Hematopoietic multipotent progenitor cell treated with erythropoietin and hydrocortisone succinate and interleukin-3 and kit ligand, for 6 days (in vitro differentiated cells): ENCODE results near the gene AGFG2.
"Not testable (repeated sequence)": the region's sequence is repeated elsewhere in the genome, so short reads cannot be mapped to it uniquely, and the experiment has no call there.

Experiments used
- DNase-seq: peaks from one replicate; pipeline ENCODE4 v3.0.0-alpha.2; 2015

AGFG2 gene

DNA sequence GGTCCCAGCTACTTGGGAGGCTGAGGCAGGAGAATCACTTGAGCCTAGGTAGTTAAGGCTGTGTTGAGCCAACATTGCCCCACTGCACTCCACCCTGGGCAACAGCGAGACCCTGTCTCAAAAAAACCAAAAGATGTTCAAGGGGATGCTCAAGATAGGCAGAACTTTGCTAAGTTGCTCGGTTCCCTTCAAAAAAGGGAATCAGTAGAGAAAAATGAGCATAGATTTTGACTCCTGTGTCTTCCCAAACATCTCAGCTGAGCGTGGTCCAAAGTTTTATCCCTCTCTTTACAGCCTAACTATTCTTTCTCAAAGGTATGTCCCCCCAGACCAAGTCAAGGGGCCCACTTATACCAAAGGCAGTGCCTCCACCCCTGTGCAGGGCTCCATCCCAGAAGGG is 14.0 kb downstream of the AGFG2 start:
- DNase-seq, result no peak

DNA sequence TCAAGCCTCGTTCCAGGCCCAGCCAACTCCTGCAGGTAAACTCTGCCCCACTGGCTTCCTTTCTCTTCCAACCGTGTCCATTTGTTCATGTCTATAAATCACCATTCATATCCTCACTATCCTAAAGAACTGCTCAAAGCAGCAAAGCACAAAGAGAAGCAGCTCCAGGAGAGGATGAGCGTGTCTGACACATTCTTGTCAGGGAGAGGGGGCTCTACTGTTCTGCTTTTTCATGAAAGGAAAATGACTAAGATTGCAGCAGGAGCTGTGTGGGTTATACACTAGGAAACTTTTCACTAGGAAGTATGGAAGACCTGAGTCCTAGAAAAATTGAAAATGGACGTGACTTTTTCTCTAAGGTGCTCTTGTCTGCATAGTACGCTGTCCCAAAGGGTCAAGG is 16.7 kb downstream of the AGFG2 start:
- DNase-seq, result no peak

DNA sequence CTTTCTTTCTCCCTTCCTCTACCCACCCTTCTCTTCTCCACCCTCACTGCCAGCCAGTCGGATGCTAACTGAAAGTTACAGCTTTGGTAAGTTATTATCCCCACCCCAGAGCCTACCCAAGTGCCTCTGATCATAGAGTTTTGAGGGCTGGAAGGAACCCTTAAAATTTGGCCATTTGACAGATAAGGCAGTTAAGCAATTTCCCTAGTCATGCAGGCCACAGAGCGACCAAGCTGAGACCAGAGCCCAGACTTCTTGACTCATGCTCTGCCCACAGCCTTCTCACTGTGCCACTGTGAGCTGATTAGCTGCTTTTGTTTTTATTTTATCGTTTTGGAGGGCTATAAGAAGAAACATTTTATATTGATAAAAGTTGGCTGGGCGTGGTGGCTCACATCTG is 17.5 kb downstream of the AGFG2 start:
- peak; percentile 98 for DNase-seq

DNA sequence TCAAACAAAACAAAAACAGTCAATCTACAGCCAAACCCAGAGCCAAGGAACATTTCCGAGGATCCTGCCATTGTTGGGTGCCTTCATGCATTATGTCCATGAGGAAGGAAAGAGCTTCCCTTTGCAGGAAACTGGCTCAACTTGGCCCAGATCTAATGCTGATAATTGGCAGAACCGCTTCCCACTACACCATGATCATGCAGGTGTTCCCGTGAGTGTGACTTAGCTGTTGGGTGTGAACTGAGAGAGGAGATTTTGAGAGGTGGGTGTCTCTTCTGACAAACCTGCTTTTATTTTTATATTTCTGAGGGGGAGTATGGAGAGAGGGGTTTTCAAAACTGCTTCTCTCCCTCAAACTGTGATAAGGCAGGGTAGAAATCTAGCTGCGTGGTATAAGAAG is 20.1 kb downstream of the AGFG2 start:
- DNase-seq, result no peak

DNA sequence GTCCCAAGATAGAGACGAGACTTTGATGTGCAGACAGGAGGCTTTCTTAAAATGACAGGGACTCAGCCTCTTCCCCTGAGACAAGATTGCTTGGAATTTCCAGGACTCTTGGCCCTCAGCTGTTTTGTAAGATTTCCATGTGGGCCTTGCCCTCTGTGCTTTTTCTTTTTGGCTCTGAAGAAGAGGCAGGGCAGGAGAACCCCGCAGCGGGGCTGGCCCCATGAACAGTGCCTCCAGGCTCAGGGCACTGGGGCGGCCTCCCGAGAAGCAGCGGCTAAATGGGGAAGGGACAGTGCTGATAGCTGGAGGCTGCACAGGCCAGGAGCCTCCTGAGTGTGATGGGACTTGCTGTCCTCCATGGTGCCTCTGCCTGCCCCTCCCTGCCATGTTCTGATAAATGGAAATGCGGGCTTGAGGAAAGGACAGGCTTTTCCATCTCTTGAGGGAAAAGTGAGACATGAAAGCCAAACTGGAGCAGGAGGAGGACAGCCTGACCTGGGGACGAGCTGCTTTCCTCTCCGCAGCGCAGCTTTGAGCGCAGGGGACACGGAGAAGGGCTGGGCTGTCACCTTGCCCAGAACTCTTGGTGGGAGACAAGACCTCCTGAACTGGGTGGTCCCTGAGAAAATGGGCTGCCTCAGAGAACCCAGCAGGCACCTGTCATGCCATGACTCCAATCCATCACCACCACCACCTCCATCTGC is 22.6 kb downstream of the AGFG2 start:
- no peak for DNase-seq

DNA sequence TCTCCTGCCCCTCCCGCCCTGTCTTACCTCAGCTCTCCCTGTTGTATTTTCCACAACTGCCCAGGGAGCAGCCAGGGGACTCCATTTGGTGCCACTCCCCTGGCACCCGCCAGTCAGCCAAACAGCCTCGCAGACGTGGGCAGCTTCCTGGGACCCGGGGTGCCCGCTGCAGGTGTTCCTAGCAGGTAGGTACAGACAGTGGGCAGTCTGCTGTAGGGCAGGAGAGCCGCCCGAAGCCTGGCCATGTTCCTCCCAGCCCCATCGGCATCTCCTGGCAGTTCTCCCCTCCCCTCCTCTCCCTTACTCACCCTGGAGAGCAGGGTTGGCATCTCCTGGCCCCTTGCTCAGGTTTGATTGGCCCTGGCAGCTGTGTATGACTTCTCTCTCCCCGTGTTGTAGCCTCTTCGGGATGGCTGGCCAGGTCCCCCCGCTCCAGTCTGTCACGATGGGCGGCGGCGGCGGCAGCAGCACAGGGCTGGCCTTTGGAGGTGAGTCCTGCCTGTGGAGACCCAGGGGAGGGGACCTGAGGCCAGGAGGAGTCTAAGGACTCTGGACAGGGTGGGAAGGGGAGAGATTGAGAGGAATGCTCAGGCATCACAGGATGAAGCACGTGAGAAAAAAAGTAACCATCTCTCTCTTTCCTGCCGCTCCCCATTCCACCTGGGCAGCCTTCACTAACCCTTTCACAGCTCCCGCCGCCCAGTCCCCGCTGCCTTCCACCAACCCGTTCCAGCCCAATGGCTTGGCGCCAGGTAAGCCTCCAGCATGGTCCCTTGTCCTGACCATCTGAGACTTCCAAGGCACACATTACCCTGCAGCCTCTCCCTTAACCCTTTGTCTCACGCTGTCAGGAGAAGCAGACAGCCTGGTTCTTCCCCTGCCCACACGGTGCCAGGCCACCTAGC is 23.4 kb downstream of the AGFG2 start:
- DNase-seq, result no peak

DNA sequence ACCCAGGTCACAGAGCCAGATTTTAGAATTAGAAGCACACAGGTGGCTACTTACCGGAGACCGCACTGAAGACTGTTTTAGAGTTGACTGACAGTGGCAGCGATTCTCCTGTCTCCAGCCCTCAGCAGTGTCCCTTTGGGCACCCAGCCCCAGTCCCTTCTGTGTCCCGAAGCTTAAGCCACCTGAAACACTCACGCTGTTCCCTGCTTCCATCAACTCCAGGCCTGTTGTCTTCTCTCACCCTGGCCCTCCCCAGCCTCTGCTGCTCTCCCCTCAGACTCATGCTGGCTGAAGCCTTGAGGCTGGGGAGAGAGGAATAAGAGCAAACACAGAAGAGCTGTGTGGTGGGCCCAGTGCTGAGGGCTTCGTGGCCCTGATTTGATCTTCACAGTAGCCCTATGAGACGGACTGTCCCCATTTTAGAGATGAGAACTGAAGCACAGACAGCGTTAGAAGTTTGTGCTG is 24.1 kb downstream of the AGFG2 start:
- no peak for DNase-seq

DNA sequence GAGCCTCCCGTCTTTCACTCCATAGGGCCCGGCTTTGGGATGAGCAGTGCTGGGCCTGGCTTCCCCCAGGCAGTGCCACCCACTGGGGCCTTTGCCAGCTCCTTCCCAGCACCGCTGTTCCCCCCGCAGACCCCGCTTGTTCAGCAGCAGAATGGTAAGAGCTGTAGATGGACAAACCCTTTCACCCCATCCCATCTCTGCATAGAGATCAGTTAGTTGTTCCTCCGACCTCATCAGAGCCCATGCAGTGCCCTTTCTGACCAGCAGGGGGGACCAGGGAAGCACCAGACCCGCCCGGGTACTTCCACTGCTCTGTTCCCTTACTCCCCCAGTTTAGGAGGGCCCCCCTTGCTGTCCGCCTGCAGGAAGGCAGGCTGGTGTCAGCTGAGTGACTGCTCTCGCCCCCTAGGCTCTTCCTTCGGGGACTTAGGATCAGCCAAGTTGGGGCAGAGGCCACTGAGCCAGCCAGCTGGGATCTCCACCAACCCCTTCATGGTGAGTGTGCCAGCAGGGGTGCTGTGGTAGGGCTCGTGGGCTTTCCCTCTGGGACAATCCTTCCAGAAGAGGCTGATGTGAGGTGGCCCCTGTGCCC is 24.9 kb downstream of the AGFG2 start:
- DNase-seq, result peak; percentile 91

DNA sequence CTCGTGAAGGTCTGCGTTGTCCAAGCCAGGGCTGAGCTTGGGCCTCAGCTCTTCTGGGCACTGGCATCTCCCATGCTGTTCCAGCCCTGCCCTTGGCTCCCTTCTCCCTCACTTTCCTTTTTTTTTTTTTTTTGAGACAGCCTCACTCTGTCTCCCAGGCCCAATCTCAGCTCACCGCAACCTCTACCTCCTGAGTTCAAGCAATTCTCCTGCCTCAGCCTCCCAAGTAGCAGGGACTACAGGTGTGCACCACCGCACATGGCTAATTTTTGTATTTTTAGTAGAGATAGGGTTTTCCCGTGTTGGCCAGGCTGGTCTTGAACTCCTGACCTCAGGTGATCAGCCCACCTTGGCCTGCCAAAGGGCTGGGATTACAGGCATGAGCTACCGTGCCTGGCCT is 25.4 kb downstream of the AGFG2 start:
- DNase-seq, result not testable (repeated sequence)

DNA sequence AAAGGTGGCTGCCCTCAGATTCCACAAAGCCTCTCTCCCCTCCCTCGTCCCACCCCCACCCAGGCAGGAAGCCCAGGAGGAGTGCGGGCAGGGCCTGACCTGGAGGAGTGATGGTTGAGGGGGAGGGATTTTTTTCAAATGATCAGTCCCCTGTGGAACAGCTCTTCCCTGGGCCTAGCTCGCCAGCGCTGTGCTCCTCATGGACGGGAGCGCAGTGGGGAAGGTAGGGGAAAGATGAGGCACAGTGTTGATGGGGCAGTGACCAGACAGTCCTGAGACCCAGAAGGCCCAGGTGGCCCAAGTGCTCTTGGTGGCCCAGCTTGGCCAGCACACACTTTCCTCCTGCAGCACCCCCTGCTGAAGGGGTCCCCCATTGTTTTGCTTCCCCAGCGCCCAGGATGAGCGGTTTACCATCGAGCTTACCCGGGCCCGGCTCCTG is 26.1 kb downstream of the AGFG2 start:
- no peak for DNase-seq

DNA sequence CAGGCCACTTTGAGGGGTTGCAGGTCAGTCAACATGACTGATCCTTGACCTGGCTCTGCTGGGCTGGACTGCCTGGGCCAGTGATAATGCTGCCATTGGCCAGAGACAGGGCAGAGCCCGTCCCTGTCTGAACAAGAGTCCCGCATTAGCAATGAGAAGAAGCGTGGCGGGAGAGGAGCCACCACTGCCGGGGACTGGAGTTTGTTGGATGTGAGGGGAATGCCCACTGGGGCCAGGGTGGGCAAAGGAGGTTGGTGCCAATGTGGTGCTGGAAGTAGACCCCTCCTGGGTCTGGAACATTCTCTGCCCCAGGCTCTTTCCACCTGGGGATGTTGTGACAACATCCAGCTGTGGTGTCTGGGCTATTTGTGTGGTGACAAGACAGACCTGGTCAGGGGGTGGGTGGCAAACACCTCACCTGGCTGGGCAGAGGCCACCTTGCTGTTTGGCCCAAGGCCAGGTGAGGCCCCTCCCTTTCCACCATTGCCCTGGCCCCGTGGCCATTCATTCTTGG is 27.1 kb downstream of the AGFG2 start:
- no peak for DNase-seq

DNA sequence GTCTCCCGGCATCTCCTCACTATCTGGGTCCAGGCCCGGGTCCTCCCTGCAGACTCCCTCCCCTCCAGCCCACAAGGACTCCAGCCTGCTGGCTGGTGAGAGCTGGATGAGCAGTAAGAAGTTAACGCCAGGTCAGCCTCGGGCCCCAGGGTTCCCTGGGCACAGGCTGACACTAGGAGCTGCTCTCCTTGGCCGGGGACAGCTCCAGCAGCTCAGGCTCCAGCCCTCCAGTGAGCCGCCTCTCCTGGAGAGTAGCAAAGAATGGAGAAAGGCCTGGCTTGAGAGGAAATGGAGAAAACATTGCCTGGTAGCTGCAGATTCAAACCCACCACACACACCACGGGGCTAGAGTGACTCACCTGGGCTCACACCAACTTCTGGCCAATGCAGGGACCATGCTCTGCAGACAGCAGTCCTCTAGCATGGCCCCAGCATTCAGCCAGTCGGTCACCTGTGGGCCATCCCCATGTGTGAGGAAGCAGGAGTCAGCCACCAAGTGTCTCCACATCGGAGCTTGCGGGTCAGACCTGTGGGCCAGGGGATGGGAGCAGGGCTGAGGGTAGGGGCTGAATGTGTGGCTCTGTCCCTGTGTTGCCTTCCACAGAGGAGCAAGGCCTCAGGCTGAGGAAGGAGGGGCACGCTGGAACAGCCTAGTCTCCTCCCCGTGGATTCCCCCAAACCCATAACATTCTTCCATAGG is 28.2 kb downstream of the AGFG2 start:
- no peak for DNase-seq

DNA sequence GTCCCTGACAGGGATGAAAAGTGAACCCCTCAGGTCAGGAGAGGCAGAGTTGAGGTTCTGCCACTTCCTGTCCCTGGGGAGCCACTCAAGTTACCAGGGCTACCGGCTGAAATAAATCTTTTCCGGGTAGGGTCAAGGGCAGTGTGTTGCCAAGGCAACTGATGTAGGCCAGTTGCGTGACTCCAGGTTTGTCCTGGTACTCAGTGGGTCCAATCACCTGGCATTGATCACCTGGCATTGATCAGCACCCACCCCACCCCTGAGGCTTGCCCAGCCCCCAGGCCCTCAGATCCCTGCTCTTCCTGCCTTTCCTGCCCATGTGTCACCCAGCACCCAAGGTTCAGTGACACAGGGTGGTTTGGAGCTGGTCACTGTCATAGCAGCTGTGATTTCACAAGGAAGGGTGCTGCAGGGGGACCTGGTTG is 28.8 kb downstream of the AGFG2 start:
- no peak for DNase-seq

DNA sequence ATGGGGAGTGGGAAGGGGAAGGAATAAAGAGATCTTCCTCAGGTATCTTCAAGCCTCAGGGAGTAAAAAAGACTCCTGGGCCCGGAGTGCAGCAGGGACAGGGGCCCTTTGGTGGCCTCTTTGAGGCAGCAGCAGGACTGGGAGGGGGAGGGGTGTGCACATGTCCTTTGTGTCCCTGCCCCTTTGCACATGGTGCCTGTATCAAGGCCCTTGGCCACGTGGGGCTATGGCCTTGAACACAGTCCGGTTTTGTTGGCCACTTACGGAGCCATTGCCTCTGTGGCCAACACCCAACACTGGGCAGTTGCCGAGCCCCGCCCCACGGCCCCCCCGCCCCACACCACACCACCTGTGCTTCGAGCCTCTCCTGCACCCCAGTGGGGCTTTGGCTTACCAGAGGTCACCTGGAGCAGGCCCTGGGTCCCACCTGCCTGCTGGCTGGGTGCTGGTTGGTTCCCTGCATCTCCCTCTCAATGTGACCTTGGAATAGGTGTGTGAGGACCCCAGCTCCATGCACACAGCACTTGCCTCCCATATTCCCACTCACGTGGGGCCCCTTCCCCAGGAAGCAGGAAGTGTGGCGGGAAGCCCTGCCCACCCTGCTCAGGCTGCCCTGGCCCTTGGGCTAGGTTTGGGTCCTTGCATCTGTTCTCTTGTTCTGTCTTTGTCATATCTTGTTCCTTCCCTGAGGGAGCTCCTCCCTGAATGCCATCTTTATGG is 29.3 kb downstream of the AGFG2 start:
- DNase-seq, result peak; percentile 51

DNA sequence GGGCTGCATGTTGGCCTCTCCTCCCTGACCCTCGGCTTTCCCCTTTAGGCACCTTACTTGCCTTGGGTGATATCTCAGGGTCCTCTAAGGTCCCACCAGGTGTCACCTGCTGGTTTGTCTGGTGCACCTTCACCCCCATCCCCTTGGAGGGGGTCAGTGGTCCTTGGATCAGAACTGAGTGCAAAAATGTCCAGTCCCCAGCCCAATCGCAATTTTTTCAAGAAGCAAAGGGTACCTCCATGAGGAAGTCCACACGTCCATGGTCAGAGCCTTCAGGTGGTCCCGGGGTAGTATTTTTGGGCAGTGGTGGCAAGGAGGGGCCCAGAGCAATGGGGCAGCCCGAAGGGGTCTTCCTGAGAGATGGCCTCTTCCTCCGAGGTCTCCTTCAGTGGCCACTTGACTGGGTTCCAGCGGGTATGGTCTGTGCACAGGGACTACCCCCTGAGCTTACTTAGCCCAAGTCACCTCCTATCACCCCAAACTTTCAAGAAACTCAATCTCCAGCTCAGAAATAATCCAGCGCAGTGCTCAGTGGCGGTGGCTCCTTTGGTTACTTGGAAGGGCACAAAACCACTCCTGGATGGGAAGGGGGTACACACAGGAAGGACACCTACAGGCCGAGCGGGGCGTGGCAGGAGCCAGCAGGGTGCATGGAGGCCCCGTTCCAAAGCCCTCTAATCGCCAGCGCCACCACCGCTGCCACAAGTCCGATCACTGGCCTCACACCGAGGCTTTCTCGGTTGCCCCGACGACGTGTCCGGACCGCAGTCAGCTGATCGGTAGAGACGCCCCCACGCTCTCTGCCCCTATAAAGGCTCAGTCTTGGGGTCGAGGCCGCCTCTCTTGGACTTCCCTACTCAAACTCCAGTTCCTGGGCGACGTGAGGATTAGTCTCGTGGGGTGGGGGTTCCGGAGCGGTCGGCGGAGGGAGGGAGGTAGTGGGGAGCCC is 30.2 kb downstream of the AGFG2 start:
- peak; percentile 92 for DNase-seq

DNA sequence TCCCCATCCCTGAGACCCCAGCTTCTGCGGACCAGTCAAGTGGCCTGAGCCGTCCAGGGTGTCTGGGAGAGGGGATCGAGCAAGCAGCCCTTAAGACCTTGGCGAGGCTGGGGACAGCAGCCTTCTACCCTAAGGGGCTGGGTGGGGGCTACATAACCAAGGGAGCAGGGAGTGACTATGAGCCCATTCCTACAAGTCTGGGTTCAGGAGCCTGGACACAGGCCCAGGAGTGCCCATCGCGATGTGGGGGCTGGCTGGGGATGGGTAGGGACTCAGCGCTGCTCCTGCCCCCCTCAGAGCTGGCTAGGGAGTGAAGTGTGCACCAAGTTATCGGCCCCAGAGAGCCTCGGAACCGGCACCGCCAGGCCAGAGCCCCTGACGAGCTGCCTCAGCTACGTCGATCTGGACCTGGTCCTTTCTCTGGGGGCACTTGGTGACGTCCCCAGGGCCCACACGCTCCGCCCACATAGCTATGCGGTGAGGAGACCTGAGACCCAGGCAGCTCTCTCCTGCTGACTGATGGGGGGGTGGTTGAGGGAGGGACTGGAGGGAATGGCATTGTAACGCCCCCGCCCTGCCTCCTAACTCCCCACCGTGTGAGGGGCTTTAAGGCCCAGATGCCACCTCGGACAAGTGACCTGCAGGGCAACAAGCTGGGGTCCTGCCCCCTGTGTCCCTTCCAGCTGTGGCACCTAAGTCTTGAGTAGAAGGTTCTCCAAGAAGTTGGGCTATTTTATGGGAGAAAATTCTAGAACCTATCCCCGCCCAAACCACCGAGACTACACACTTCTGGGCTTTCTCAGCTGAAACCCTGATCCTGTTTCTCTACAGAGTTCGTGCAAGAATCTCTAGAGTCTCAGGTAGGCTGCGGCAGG is 32.2 kb downstream of the AGFG2 start:
- DNase-seq, result no peak

DNA sequence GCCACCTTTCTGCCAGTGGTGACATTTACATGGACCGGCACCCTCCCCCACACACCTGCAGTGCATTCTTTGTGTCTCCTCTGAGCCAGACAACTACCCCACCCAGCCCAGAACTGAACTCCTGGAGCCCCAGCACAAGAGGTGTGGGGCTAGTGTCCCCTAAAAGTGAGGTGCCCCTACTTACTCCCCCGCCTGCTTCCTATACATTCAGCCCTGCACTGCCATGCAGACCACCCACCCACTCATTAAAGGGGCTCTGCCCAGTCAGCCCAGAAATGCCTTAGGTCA is 32.8 kb downstream of the AGFG2 start:
- no peak for DNase-seq

DNA sequence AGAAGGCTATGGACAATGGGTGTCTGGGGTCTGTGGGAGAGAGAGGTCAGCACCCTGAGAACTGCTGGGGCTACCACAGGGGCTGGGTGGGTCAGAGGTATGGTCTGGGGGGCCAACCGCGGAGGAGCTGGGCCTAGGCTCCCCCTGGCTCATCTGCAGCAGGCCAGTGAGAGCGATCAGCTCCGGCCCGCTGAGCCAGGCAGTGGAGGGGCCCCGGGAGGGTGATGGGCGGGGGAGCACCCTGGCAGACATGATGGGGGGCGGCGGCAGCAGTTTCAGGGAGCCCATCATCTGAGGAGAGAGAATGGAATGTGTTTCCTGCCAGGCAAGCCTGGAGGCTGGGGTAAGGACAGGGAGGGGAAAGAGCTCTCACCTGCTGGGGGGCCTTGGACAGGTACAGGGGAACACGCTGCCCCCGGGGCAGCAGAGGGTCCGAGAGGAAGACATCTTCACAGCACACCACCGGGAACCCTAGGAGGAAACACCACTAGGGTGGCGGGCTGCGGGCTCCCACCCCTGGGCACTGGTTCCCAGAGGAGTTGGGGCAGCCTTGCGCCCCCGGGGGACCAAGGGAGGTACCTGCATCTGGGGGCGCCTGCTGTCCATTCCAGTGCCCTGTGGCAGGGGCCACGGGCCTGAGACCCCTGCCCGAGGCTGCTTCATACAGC is 33.4 kb downstream of the AGFG2 start:
- DNase-seq, result no peak

DNA sequence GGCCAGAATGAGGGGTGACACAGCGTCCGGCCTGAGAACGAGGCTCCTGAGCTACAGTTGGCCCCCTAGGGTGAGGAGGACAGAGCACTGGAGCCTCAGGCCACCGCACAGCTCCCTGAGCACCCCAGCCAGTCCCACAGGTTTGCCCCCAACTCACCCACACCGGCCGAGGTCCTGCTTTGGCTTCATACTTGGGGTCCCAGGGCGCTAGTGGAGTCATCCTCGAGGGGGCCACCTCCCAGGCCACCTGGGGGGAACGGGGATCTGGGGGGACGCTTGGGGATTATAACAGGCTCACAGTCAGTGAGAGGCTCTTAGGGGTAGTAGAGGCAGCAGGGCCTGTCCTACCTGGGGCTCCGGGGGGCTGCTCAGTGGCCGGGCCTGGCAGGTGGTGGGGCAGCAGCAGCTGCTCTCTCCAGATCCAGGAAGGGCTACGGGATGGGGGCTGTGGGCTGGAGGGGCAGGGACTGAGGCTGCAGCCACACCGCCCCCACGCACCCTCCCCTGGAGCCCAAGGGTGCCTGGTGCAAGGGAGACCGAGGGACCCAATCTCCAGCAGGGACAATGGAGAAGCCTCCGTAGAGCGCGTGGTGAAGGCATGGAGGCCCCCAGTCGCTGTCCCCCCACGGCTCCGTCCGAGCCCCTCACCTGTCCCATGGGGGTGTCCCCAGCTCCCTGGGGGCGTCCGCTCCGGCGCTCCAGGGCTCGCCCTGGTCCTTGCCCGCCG is 34.1 kb downstream of the AGFG2 start:
- no peak for DNase-seq
